PFSK-1 (cell line): Measurements from ENCODE around the gene SLC35B3.

Source experiments
- FOXP2 ChIP-seq: optimal IDR thresholded peaks from 2 replicates; pipeline ENCODE3; 2011; ENCODE audit warnings: borderline replicate concordance, control low read depth, inconsistent platforms; ENCODE audit not compliant: insufficient read depth; ENCODE audit errors: extremely low read length, extremely low read depth
- REST ChIP-seq, 2 experiments: IDR thresholded peaks; 2 replicates each; pipeline versions ENCODE4 v1.6.1 to v1.8.0; 2011 to 2012; ENCODE audit warnings: low read depth in 2 of 2, low read length in 2 of 2, control low read depth in 1 of 2, inconsistent platforms in 1 of 2, mild to moderate bottlenecking in 1 of 2, moderate library complexity in 1 of 2; ENCODE audit not compliant: insufficient read depth in 1 of 2
- SIN3A ChIP-seq: IDR thresholded peaks from 2 replicates; pipeline ENCODE4 v1.6.1; 2012; ENCODE audit warnings: mild to moderate bottlenecking, low read length, moderate library complexity, borderline replicate concordance; ENCODE audit not compliant: insufficient read depth

GRCh38 chr6:8392569-8392968, 42.8 kb downstream of the SLC35B3 start:
- no peak for TF ChIP-seq FOXP2
- TF ChIP-seq REST (IDR thresholded peaks at IDR 0.05; ENCODE audit: insufficient read depth in 1 of 2, low read depth in 2 of 2, low read length in 2 of 2): no peak
- TF ChIP-seq SIN3A: no peak
